Kidney epithelial cell (primary cell): Measurements from ENCODE around the gene HPCA. TPM values are rescaled to one million over a fixed set of nuclear protein-coding genes. Genes with fewer than 3 reads are reported as not detected.
A peak's percentile ranks its signal among the peaks of the same experiment; 100 is the strongest.

Source experiments
- DNase-seq: peaks from one replicate; pipeline ENCODE4 v3.0.0-alpha.2; 2010; ENCODE audit warnings: low read depth
- H3K27me3 ChIP-seq: 2 replicates; pipeline ENCODE4 v1.6.0; 2011; ENCODE audit warnings: low read length; ENCODE audit not compliant: control insufficient read depth, insufficient read depth
- H3K36me3 ChIP-seq: 2 replicates; pipeline ENCODE4 v1.5.1; 2011; ENCODE audit warnings: low read length; ENCODE audit not compliant: control insufficient read depth, insufficient read depth
- H3K4me3 ChIP-seq: 2 replicates; pipeline ENCODE4 v1.5.1; 2011; ENCODE audit warnings: low read depth, mild to moderate bottlenecking, control low read depth, low read length
- CTCF ChIP-seq: IDR thresholded peaks from 2 replicates; pipeline ENCODE4 v1.5.1; 2011; ENCODE audit warnings: mild to moderate bottlenecking, moderate library complexity, low read length, control low read depth, inconsistent platforms; ENCODE audit not compliant: insufficient read depth, poor library complexity, severe bottlenecking
- total RNA-seq: library from RNA; depleted of rRNA; stranded (reverse); fragments of >200 nt; gene quantifications from 2 replicates; pipeline ENCODE4 v1.2.3, GENCODE V29; 2015

The HPCA gene
- total RNA-seq, 1 donor from 2014 or later, result not detected

GRCh38 chr1:32934535-32934934 is 48.2 kb downstream of the HPCA start:
- Histone ChIP-seq H3K4me3 (no peak overlapping the region), H3K27me3 (no peaks in the 10 kb centered on the region), H3K36me3 (no peaks in the 10 kb centered on the region)
- no peak for DNase-seq
- no peak for TF ChIP-seq CTCF

- Histone ChIP-seq H3K36me3 (no peaks in the 10 kb centered on the region), H3K27me3 (no peaks in the 10 kb centered on the region), H3K4me3 (no peak overlapping the region)
- no peak for TF ChIP-seq CTCF
- no peak for DNase-seq
Observed at GRCh38 chr1:32937061-32937460, 50.8 kb downstream of the HPCA start.

GRCh38 chr1:32939655-32940371 is 53.5 kb downstream of the HPCA start:
- no peaks in the 10 kb centered on the region for H3K36me3 ChIP-seq
- peak; percentile 61 for DNase-seq
- TF ChIP-seq CTCF, result no peak

GRCh38 chr1:32944180-32944579 is 57.9 kb downstream of the HPCA start:
- no peaks in the 10 kb centered on the region for H3K36me3 ChIP-seq
- H3K4me3 ChIP-seq, result no peak overlapping the region
- no peaks in the 10 kb centered on the region for H3K27me3 ChIP-seq

More at GRCh38 chr1:32939655-32940371, 53.5 kb downstream of the HPCA start:
- no peaks in the 10 kb centered on the region for H3K27me3 ChIP-seq
- H3K4me3 ChIP-seq, result no peak overlapping the region

More at GRCh38 chr1:32944180-32944579, 57.9 kb downstream of the HPCA start:
- no peak for DNase-seq
- no peak for TF ChIP-seq CTCF

Other genes with a start within 250 kb of the HPCA start
- 38.0 and 38.2 TPM in 2 replicates for gene ZBTB8OS, start 235.9 kb upstream of the HPCA start, total RNA-seq
- 216 and 245 TPM in 2 replicates for gene RBBP4, start 235.3 kb upstream of the HPCA start, total RNA-seq
- 2.7 and 3.8 TPM in 2 replicates for gene SYNC, start 183.7 kb upstream of the HPCA start, total RNA-seq
- 167 and 175 TPM in 2 replicates for gene YARS1, start 69.1 kb upstream of the HPCA start, total RNA-seq
- gene S100PBP, start 68.8 kb upstream of the HPCA start, total RNA-seq, result 11.2 and 12.7 TPM in 2 replicates
- 0.08 TPM in 1 of 2 replicates, not detected in the other for gene FNDC5, start 15.6 kb upstream of the HPCA start, total RNA-seq
- gene TMEM54, start 14.9 kb downstream of the HPCA start, total RNA-seq, result 99.0 and 162 TPM in 2 replicates
- 32.8 and 33.7 TPM in 2 replicates for gene RNF19B, start 78.3 kb downstream of the HPCA start, total RNA-seq
- 156 and 161 TPM in 2 replicates for gene AK2, start 150.4 kb downstream of the HPCA start, total RNA-seq
- gene AZIN2, start 194.7 kb downstream of the HPCA start, total RNA-seq, result 2.8 and 4.0 TPM in 2 replicates